Panc1 (cell line): ENCODE results near the gene UBE2N. TPM values are rescaled to one million over a fixed set of nuclear protein-coding genes. Genes with fewer than 3 reads are reported as not detected.

Experiments
- ATAC-seq: fragments of 200-7000 bp; cut with Tn5 transposase; 2 replicates; pipeline ENCODE4 v1.9.1; 2020; ENCODE audit warnings: mild to moderate bottlenecking, moderate library complexity
- BruUV-seq: library from RNA; stranded (reverse); fragments of 400-500 nt; replicated peaks from 2 replicates; lab custom pipeline; 2021; lab: Mats Ljungman, UMichigan
- CTCF ChIA-PET: fragments of 300-600 bp; sonication (Branson Sonifier 250); formaldehyde crosslinking; loops from one replicate; lab custom pipeline; 2022; ENCODE audit warnings: antibody characterized with exemption; lab: Charles Lee
- POLR2A ChIA-PET: fragments of 300-600 bp; sonication (Branson Sonifier 250); formaldehyde crosslinking; loops from one replicate; lab custom pipeline; 2022; ENCODE audit warnings: antibody characterized with exemption; lab: Charles Lee
- DNase-seq: peaks from one replicate; pipeline ENCODE4 v3.0.0-alpha.2; 2010; ENCODE audit warnings: low read depth, low spot score
- H3K27ac ChIP-seq: 2 replicates; pipeline ENCODE4 v1.5.1; 2011; ENCODE audit warnings: mild to moderate bottlenecking, low read length, inconsistent platforms
- H3K27me3 ChIP-seq: fragments of 200-500 bp; sonication (Bioruptor generic); 2 replicates; pipeline ENCODE4 v1.6.0; 2014; ENCODE audit warnings: low read length, inconsistent platforms; ENCODE audit not compliant: control insufficient read depth, insufficient read depth
- H3K36me3 ChIP-seq: fragments of 200-500 bp; sonication (Bioruptor generic); 2 replicates; pipeline ENCODE4 v1.5.1; 2014; ENCODE audit warnings: inconsistent platforms, mild to moderate bottlenecking, low read length, moderate library complexity; ENCODE audit not compliant: control insufficient read depth, insufficient read depth
- H3K4me1 ChIP-seq: 2 replicates; pipeline ENCODE4 v1.5.1; 2011; ENCODE audit warnings: inconsistent platforms, mild to moderate bottlenecking, low read length, moderate library complexity; ENCODE audit not compliant: control insufficient read depth, insufficient read depth
- H3K4me3 ChIP-seq, 2 experiments: 2 replicates each; pipeline ENCODE4 v1.5.1; 2011 to 2012; ENCODE audit warnings: low read depth in 2 of 2, low read length in 2 of 2, mild to moderate bottlenecking in 2 of 2, inconsistent platforms in 1 of 2, moderate library complexity in 1 of 2
- H3K9me3 ChIP-seq: fragments of 200-500 bp; sonication (Bioruptor generic); 2 replicates; pipeline ENCODE4 v1.5.1; 2014; ENCODE audit warnings: low read depth, mild to moderate bottlenecking, inconsistent platforms, low read length, moderate library complexity; ENCODE audit not compliant: control insufficient read depth, insufficient read depth
- POLR2AphosphoS5 ChIP-seq: IDR thresholded peaks from 2 replicates; pipeline ENCODE4 v1.6.1; 2012; ENCODE audit warnings: mild to moderate bottlenecking, low read depth, low read length, moderate library complexity
- SIN3A ChIP-seq: IDR thresholded peaks from 2 replicates; pipeline ENCODE4 v1.6.1; 2012; ENCODE audit warnings: low read depth, mild to moderate bottlenecking, low read length, moderate library complexity, borderline replicate concordance; ENCODE audit not compliant: insufficient read depth
- TCF7L2 ChIP-seq: IDR thresholded peaks from 2 replicates; pipeline ENCODE4 v1.6.1; 2011; ENCODE audit warnings: mild to moderate bottlenecking, low read depth, low read length, inconsistent platforms
- in situ Hi-C: cut with HindIII; loops from 2 replicates; pipeline ENCODE4 v1.10.0; 2016; ENCODE audit warnings: low sequenced_read_pairs, low pct_unique_long_range_greater_than_20kb
- intact Hi-C: fragments of 100-400 bp; cut with micrococcal nuclease; formaldehyde crosslinking; loops from one replicate; pipeline ENCODE4 v1.10.0; 2022; ENCODE audit not compliant: unreplicated experiment
- total RNA-seq: library from RNA; stranded (reverse); gene quantifications from one replicate; pipeline ENCODE4 v1.2.1, GENCODE V29; 2021; ENCODE audit not compliant: unreplicated experiment
- TF ChIP-seq, protein P1 (sequence below): fragments of 450-650 bp; IDR thresholded peaks from 2 replicates; pipeline ENCODE4 v1.5.1; 2017; ENCODE audit warnings: mild to moderate bottlenecking
- TF ChIP-seq, protein P2 (sequence below), 2 experiments: IDR thresholded peaks; 2 replicates each; pipeline ENCODE4 v1.6.1; 2011 to 2012; ENCODE audit warnings: low read depth in 2 of 2, control low read depth in 1 of 2, low read length in 1 of 2, mild to moderate bottlenecking in 1 of 2, moderate library complexity in 1 of 2; ENCODE audit not compliant: insufficient read depth in 1 of 2

The UBE2N gene
- total RNA-seq, 1 experiment from 2014 or later = 150 TPM

DNA sequence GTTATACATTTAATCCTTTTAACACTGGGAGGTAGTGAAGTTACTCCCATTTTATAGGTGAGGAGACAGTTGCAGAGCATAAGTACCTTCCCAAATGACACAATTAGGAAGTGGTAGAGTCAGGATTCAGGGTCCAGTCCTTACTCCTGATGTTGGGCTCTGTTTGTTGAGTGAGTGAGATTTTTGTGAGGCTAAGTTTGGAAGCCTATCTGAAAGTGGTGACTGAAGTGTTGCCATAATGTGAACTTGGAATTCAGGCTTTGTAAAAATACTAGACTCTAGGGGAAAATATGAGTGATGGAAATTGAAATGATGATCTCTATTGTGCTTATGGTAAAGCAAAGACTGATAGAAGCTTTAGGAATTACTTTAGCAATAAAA is 61.8 kb downstream of the UBE2N start:
- Histone ChIP-seq H3K27me3 (no peaks in the 10 kb centered on the region), H3K27ac (peak overlapping the region; percentile 92), H3K4me3 (peak overlapping the region; percentile 93 to 100), H3K4me1 (peaks cover 27% of the 10 kb centered on the region), H3K9me3 (no peaks in the 10 kb centered on the region), H3K36me3 (peaks cover 3% of the 10 kb centered on the region; the same call in 1 of the 2 replicates)
- ChIA-PET CTCF (interaction anchor here (0.7 to 1.4 kb wide), 3 partner anchors 17 to 578 kb away, joined by 3 read pairs; no protein-coding TSS in a partner anchor), POLR2A (interaction anchor here (1.0 kb wide), 1 partner anchor 26 kb away, joined by 3 read pairs; no protein-coding TSS in a partner anchor)
- intact Hi-C loops (loop anchor here (5.0 kb wide), 1 partner anchor 393 kb away; no protein-coding TSS in a partner anchor), in situ Hi-C loops (no loop called here)
- no TSS peak for BruUV-seq
- TF ChIP-seq, protein P1, sequence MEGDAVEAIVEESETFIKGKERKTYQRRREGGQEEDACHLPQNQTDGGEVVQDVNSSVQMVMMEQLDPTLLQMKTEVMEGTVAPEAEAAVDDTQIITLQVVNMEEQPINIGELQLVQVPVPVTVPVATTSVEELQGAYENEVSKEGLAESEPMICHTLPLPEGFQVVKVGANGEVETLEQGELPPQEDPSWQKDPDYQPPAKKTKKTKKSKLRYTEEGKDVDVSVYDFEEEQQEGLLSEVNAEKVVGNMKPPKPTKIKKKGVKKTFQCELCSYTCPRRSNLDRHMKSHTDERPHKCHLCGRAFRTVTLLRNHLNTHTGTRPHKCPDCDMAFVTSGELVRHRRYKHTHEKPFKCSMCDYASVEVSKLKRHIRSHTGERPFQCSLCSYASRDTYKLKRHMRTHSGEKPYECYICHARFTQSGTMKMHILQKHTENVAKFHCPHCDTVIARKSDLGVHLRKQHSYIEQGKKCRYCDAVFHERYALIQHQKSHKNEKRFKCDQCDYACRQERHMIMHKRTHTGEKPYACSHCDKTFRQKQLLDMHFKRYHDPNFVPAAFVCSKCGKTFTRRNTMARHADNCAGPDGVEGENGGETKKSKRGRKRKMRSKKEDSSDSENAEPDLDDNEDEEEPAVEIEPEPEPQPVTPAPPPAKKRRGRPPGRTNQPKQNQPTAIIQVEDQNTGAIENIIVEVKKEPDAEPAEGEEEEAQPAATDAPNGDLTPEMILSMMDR = no peak
- TF ChIP-seq, protein P2, sequence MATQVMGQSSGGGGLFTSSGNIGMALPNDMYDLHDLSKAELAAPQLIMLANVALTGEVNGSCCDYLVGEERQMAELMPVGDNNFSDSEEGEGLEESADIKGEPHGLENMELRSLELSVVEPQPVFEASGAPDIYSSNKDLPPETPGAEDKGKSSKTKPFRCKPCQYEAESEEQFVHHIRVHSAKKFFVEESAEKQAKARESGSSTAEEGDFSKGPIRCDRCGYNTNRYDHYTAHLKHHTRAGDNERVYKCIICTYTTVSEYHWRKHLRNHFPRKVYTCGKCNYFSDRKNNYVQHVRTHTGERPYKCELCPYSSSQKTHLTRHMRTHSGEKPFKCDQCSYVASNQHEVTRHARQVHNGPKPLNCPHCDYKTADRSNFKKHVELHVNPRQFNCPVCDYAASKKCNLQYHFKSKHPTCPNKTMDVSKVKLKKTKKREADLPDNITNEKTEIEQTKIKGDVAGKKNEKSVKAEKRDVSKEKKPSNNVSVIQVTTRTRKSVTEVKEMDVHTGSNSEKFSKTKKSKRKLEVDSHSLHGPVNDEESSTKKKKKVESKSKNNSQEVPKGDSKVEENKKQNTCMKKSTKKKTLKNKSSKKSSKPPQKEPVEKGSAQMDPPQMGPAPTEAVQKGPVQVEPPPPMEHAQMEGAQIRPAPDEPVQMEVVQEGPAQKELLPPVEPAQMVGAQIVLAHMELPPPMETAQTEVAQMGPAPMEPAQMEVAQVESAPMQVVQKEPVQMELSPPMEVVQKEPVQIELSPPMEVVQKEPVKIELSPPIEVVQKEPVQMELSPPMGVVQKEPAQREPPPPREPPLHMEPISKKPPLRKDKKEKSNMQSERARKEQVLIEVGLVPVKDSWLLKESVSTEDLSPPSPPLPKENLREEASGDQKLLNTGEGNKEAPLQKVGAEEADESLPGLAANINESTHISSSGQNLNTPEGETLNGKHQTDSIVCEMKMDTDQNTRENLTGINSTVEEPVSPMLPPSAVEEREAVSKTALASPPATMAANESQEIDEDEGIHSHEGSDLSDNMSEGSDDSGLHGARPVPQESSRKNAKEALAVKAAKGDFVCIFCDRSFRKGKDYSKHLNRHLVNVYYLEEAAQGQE (IDR thresholded peaks at IDR 0.05; ENCODE audit: insufficient read depth in 1 of 2, low read depth in 2 of 2, low read length in 1 of 2) = no peak
- TF ChIP-seq TCF7L2 (no peak), SIN3A (no peak), POLR2AphosphoS5 (no peak)
- ATAC-seq = no peak
- DNase-seq = no peak

- no peak for ATAC-seq
- TF ChIP-seq POLR2AphosphoS5 (no peak), SIN3A (no peak), TCF7L2 (no peak)
- TF ChIP-seq, protein P2 (IDR thresholded peaks at IDR 0.05; ENCODE audit: insufficient read depth in 1 of 2, low read depth in 2 of 2, low read length in 1 of 2) = no peak
- TF ChIP-seq, protein P1 = no peak
- no peaks in the 10 kb centered on the region for H3K9me3 ChIP-seq
- ChIA-PET CTCF (no interaction called here), POLR2A (interaction anchor here (1.0 kb wide), 2 partner anchors 9 to 26 kb away, joined by 3 to 6 read pairs; no protein-coding TSS in a partner anchor)
- H3K27me3 ChIP-seq = no peaks in the 10 kb centered on the region
- BruUV-seq = TSS peak; percentile 81
- DNase-seq = no peak
- in situ Hi-C loops (no loop called here), intact Hi-C loops (no loop called here)
- H3K36me3 ChIP-seq = peaks cover 3% of the 10 kb centered on the region; the same call in 1 of the 2 replicates
- H3K27ac ChIP-seq = peak overlapping the region; percentile 92
- H3K4me3 ChIP-seq = peak overlapping the region; percentile 93 to 100
- H3K4me1 ChIP-seq = peaks cover 27% of the 10 kb centered on the region
These were observed 62.3 kb downstream of the UBE2N start for GRCh38 chr12:93379326-93379980.
